Fibroblast of lung (primary cell): ENCODE results near the gene TRIM8. TPM values are rescaled to one million over a fixed set of nuclear protein-coding genes. Genes with fewer than 3 reads are reported as not detected.

Source experiments
- DNase-seq, 2 donors: peaks; one replicate each; pipeline versions ENCODE4 v3.0.0 to v3.0.0-alpha.2; 2010; ENCODE audit warnings: low read depth in 2 of 2
- H2AFZ ChIP-seq: 2 replicates; pipeline ENCODE4 v1.5.1; 2012; ENCODE audit warnings: low read length, control low read depth, inconsistent platforms
- H3K27ac ChIP-seq: 2 replicates; pipeline ENCODE4 v1.5.1; 2011; ENCODE audit warnings: low read length, control low read depth; ENCODE audit not compliant: insufficient read depth
- H3K27me3 ChIP-seq: 2 replicates; pipeline ENCODE4 v1.5.1; 2011; ENCODE audit warnings: mild to moderate bottlenecking, low read length; ENCODE audit not compliant: control insufficient read depth, insufficient read depth
- H3K36me3 ChIP-seq: 2 replicates; pipeline ENCODE4 v1.5.1; 2011; ENCODE audit warnings: low read length; ENCODE audit not compliant: control insufficient read depth, insufficient read depth
- H3K4me1 ChIP-seq: 2 replicates; pipeline ENCODE4 v1.5.1; 2011; ENCODE audit warnings: low read length; ENCODE audit not compliant: control insufficient read depth, insufficient read depth; ENCODE audit errors: extremely low read depth
- H3K4me2 ChIP-seq: 2 replicates; pipeline ENCODE4 v1.5.1; 2011; ENCODE audit warnings: low read length, control low read depth; ENCODE audit not compliant: insufficient read depth; ENCODE audit errors: extremely low read depth
- H3K4me3 ChIP-seq, 4 experiments: fragments of 200-600 bp in 1 of 4; sonication (generic) in 1 of 4; replicated peaks in 1 of 4; 2 replicates each; pipeline ENCODE4 v1.5.1; 2011 to 2016; ENCODE audit warnings: low read length in 4 of 4, low read depth in 3 of 4, mild to moderate bottlenecking in 3 of 4, control low read depth in 2 of 4, inconsistent platforms in 1 of 4, mixed read lengths in 1 of 4; ENCODE audit not compliant: insufficient read depth in 1 of 4; ENCODE audit errors: control extremely low read depth in 1 of 4
- H3K79me2 ChIP-seq: 2 replicates; pipeline ENCODE4 v1.5.1; 2012; ENCODE audit warnings: mild to moderate bottlenecking, low read length, inconsistent platforms; ENCODE audit not compliant: control insufficient read depth, insufficient read depth
- H3K9ac ChIP-seq: 2 replicates; pipeline ENCODE4 v1.5.1; 2011; ENCODE audit warnings: mild to moderate bottlenecking, low read length, control low read depth; ENCODE audit not compliant: insufficient read depth
- H3K9me3 ChIP-seq: 2 replicates; pipeline ENCODE4 v1.5.1; 2012; ENCODE audit warnings: low read depth, low read length; ENCODE audit not compliant: control insufficient read depth, insufficient read depth
- H4K20me1 ChIP-seq: 2 replicates; pipeline ENCODE4 v1.5.1; 2011; ENCODE audit warnings: low read length; ENCODE audit not compliant: control insufficient read depth, insufficient read depth; ENCODE audit errors: extremely low read depth
- CTCF ChIP-seq, 2 donors: IDR thresholded peaks in 1 of 2; conservative IDR thresholded peaks in 1 of 2; 1 replicate in 1 of 2; 2 replicates in 1 of 2; pipeline ENCODE4 v1.5.1; 2011 to 2012; ENCODE audit warnings: low read length in 2 of 2, control low read depth in 1 of 2, inconsistent platforms in 1 of 2, low read depth in 1 of 2, mild to moderate bottlenecking in 1 of 2
- EZH2 ChIP-seq: IDR thresholded peaks from 2 replicates; pipeline ENCODE4 v1.5.1; 2012; ENCODE audit warnings: low read length, control low read depth, mild to moderate bottlenecking; ENCODE audit errors: missing control alignments
- polyA plus RNA-seq, 2 donors: library from polyadenylated mRNA; depleted of rRNA in 1 of 2; stranded (reverse) in 1 of 2; unstranded in 1 of 2; fragments of >200 nt; gene quantifications; 2 replicates each; pipeline ENCODE4 v1.2.1, GENCODE V29; 2011 to 2012; ENCODE audit warnings: missing spikeins in 1 of 2
- total RNA-seq: library from RNA; depleted of rRNA; stranded (reverse); fragments of >200 nt; gene quantifications from 2 replicates; pipeline ENCODE4 v1.2.1, GENCODE V29; 2014

The TRIM8 gene
- total and polyA plus RNA-seq, 2 donors (not counting 1 experiment from before 2014, with no cell fraction given) = 93.2 to 143 TPM

- peak overlapping the region; percentile 45 for H3K9ac ChIP-seq
- peak in 1 of 2 donors; percentile 46 for DNase-seq
Measured at GRCh38 chr10:102648889-102649796, 4.9 kb downstream of the TRIM8 start.

GRCh38 chr10:102649797-102650654, 5.7 kb downstream of the TRIM8 start:
- no peaks in the 10 kb centered on the region for H3K27me3 ChIP-seq
- peak overlapping the region; percentile 100 for H3K4me2 ChIP-seq
- H3K4me1 ChIP-seq = peaks cover 32% of the 10 kb centered on the region
- H3K27ac ChIP-seq = peak overlapping the region; percentile 7
- no peak for DNase-seq
- H2AFZ ChIP-seq = no peak overlapping the region
- peak overlapping the region; percentile 45 for H3K9ac ChIP-seq
- peaks cover 19% of the 10 kb centered on the region for H3K36me3 ChIP-seq
- H3K9me3 ChIP-seq = no peaks in the 10 kb centered on the region
- H3K79me2 ChIP-seq = peaks cover 89% of the 10 kb centered on the region
- peaks cover 2% of the 10 kb centered on the region for H4K20me1 ChIP-seq
- peak overlapping the region; percentile 39 to 98 (median 89) for H3K4me3 ChIP-seq
- no peak for TF ChIP-seq EZH2
- no peak for TF ChIP-seq CTCF (conservative IDR thresholded peaks at IDR 0.05 in 1 of 2, IDR thresholded peaks at IDR 0.05 in 1 of 2; ENCODE audit: low read depth in 1 of 2, low read length in 2 of 2)

More at GRCh38 chr10:102648889-102649796, 4.9 kb downstream of the TRIM8 start:
- no peak for TF ChIP-seq EZH2
- no peak for TF ChIP-seq CTCF (conservative IDR thresholded peaks at IDR 0.05 in 1 of 2, IDR thresholded peaks at IDR 0.05 in 1 of 2; ENCODE audit: low read depth in 1 of 2, low read length in 2 of 2)
- peak overlapping the region; percentile 94 for H3K27ac ChIP-seq
- H3K36me3 ChIP-seq = peaks cover 14% of the 10 kb centered on the region
- H3K27me3 ChIP-seq = no peaks in the 10 kb centered on the region
- H3K4me3 ChIP-seq = peak overlapping the region; percentile 39 to 98 (median 89)
- no peak overlapping the region for H2AFZ ChIP-seq
- H4K20me1 ChIP-seq = peaks cover 2% of the 10 kb centered on the region
- H3K79me2 ChIP-seq = peaks cover 90% of the 10 kb centered on the region
- H3K4me1 ChIP-seq = peaks cover 32% of the 10 kb centered on the region
- H3K4me2 ChIP-seq = peak overlapping the region; percentile 100
- H3K9me3 ChIP-seq = no peaks in the 10 kb centered on the region
